ENCODE measurements around the gene ACSM3.
"Not testable (repeated sequence)": the region's sequence is repeated elsewhere in the genome, so short reads cannot be mapped to it uniquely, and the experiment has no call there.

ACSM3 gene

GRCh38 chr16:20762404-20763123 lies 1.2 kb upstream of the ACSM3 start:
- Histone ChIP-seq H3K4me3 (ENCODE audit: insufficient read depth, low read length, poor library complexity, severe bottlenecking) (no peak overlapping the region), H3K9me3 (ENCODE audit: insufficient read depth, low read length) (no peaks in the 10 kb centered on the region), H3K4me2 (ENCODE audit: low read depth, low read length, poor library complexity, severe bottlenecking) (peak overlapping the region; percentile 65), H3K36me3 (ENCODE audit: low read length) (no peaks in the 10 kb centered on the region), H3F3A (ENCODE audit: insufficient read depth) (no peaks in the 10 kb centered on the region), H3K27me3 (ENCODE audit: low read length) (no peaks in the 10 kb centered on the region), H3K79me2 (ENCODE audit: insufficient read depth, low read length) (no peaks in the 10 kb centered on the region), H4K20me1 (ENCODE audit: low read depth, low read length) (no peaks in the 10 kb centered on the region), H3K9me2 (replicated peaks; ENCODE audit: insufficient read depth, low read length) (no peaks in the 10 kb centered on the region), H3K27ac (ENCODE audit: low read depth, low read length) (no peak overlapping the region), H2AFZ (ENCODE audit: low read depth, low read length, severe bottlenecking) (no peak overlapping the region), H3K9ac (ENCODE audit: low read length) (no peak overlapping the region)
- TF ChIP-seq EZH2phosphoT487 (conservative IDR thresholded peaks at IDR 0.05; ENCODE audit: low read length) (no peak), CTCF (IDR thresholded peaks at IDR 0.05; ENCODE audit: insufficient read depth, low read length, poor library complexity, severe bottlenecking) (no peak)

- H3K4me2 ChIP-seq (ENCODE audit: low read depth, low read length, poor library complexity, severe bottlenecking), result peak overlapping the region; percentile 65
- not testable (repeated sequence) for H3K4me3 ChIP-seq (ENCODE audit: insufficient read depth, low read length, poor library complexity, severe bottlenecking); H3K9me2 ChIP-seq (replicated peaks; ENCODE audit: insufficient read depth, low read length); H3K79me2 ChIP-seq (ENCODE audit: insufficient read depth, low read length); H3K9me3 ChIP-seq (ENCODE audit: insufficient read depth, low read length); H3K27ac ChIP-seq (ENCODE audit: low read depth, low read length); H3K36me3 ChIP-seq (ENCODE audit: low read length); H3F3A ChIP-seq (ENCODE audit: insufficient read depth); H3K27me3 ChIP-seq (ENCODE audit: low read length); H2AFZ ChIP-seq (ENCODE audit: low read depth, low read length, severe bottlenecking); H3K9ac ChIP-seq (ENCODE audit: low read length); H4K20me1 ChIP-seq (ENCODE audit: low read depth, low read length)
Measured at GRCh38 chr16:20764448-20764847, 634 bp downstream of the ACSM3 start.

- TF ChIP-seq CTCF (IDR thresholded peaks at IDR 0.05; ENCODE audit: insufficient read depth, low read length, poor library complexity, severe bottlenecking), result no peak
- TF ChIP-seq EZH2phosphoT487 (conservative IDR thresholded peaks at IDR 0.05; ENCODE audit: low read length), result no peak
- no peak overlapping the region for H3K4me2 ChIP-seq (ENCODE audit: low read depth, low read length, poor library complexity, severe bottlenecking)
- H3K27me3 ChIP-seq (ENCODE audit: low read length), result no peaks in the 10 kb centered on the region
- no peak overlapping the region for H2AFZ ChIP-seq (ENCODE audit: low read depth, low read length, severe bottlenecking)
- no peak overlapping the region for H3K27ac ChIP-seq (ENCODE audit: low read depth, low read length)
- H3F3A ChIP-seq (ENCODE audit: insufficient read depth), result no peaks in the 10 kb centered on the region
- H3K9ac ChIP-seq (ENCODE audit: low read length), result no peak overlapping the region
- no peaks in the 10 kb centered on the region for H3K9me2 ChIP-seq (replicated peaks; ENCODE audit: insufficient read depth, low read length)
- H3K79me2 ChIP-seq (ENCODE audit: insufficient read depth, low read length), result no peaks in the 10 kb centered on the region
- no peak overlapping the region for H3K4me3 ChIP-seq (ENCODE audit: insufficient read depth, low read length, poor library complexity, severe bottlenecking)
- no peaks in the 10 kb centered on the region for H4K20me1 ChIP-seq (ENCODE audit: low read depth, low read length)
- H3K9me3 ChIP-seq (ENCODE audit: insufficient read depth, low read length), result no peaks in the 10 kb centered on the region
- H3K36me3 ChIP-seq (ENCODE audit: low read length), result no peaks in the 10 kb centered on the region
Measured at GRCh38 chr16:20765732-20766131, 1.9 kb downstream of the ACSM3 start.

GRCh38 chr16:20766294-20766693 lies 2.5 kb downstream of the ACSM3 start:
- Histone ChIP-seq H3K9me3 (ENCODE audit: insufficient read depth, low read length) (no peaks in the 10 kb centered on the region), H3K36me3 (ENCODE audit: low read length) (no peaks in the 10 kb centered on the region), H3K9ac (ENCODE audit: low read length) (no peak overlapping the region), H3K27ac (ENCODE audit: low read depth, low read length) (no peak overlapping the region), H3K79me2 (ENCODE audit: insufficient read depth, low read length) (no peaks in the 10 kb centered on the region), H3K9me2 (replicated peaks; ENCODE audit: insufficient read depth, low read length) (no peaks in the 10 kb centered on the region), H2AFZ (ENCODE audit: low read depth, low read length, severe bottlenecking) (no peak overlapping the region), H3K4me2 (ENCODE audit: low read depth, low read length, poor library complexity, severe bottlenecking) (no peak overlapping the region), H3K4me3 (ENCODE audit: insufficient read depth, low read length, poor library complexity, severe bottlenecking) (no peak overlapping the region), H3K27me3 (ENCODE audit: low read length) (no peaks in the 10 kb centered on the region), H4K20me1 (ENCODE audit: low read depth, low read length) (no peaks in the 10 kb centered on the region), H3F3A (ENCODE audit: insufficient read depth) (no peaks in the 10 kb centered on the region)
- TF ChIP-seq EZH2phosphoT487 (conservative IDR thresholded peaks at IDR 0.05; ENCODE audit: low read length), result no peak
- no peak for TF ChIP-seq CTCF (IDR thresholded peaks at IDR 0.05; ENCODE audit: insufficient read depth, low read length, poor library complexity, severe bottlenecking)
